IPS-20b (cell line): ENCODE measurements around the gene FAM114A1.

Source experiments
- H3K27ac ChIP-seq: one replicate; pipeline ENCODE4 v1.5.1; 2013; ENCODE audit warnings: low read length
- H3K27me3 ChIP-seq: 2 replicates; pipeline ENCODE4 v1.6.1; 2013; ENCODE audit warnings: mild to moderate bottlenecking, low read length, inconsistent platforms; ENCODE audit not compliant: insufficient read depth
- H3K36me3 ChIP-seq: 2 replicates; pipeline ENCODE4 v1.6.1; 2013; ENCODE audit warnings: low read depth, mild to moderate bottlenecking, inconsistent platforms, low read length, moderate library complexity; ENCODE audit not compliant: insufficient read depth
- H3K4me1 ChIP-seq: 2 replicates; pipeline ENCODE4 v1.6.1; 2013; ENCODE audit warnings: mild to moderate bottlenecking, control low read depth, inconsistent platforms, low read length, moderate library complexity; ENCODE audit not compliant: insufficient read depth
- H3K4me3 ChIP-seq: 2 replicates; pipeline ENCODE4 v1.5.1; 2013; ENCODE audit warnings: mild to moderate bottlenecking, low read length, inconsistent platforms
- H3K9ac ChIP-seq: 2 replicates; pipeline ENCODE4 v1.6.1; 2013; ENCODE audit warnings: low read depth, mild to moderate bottlenecking, inconsistent platforms, low read length, moderate library complexity
- H3K9me3 ChIP-seq: 2 replicates; pipeline ENCODE4 v1.6.1; 2013; ENCODE audit warnings: mild to moderate bottlenecking, low read depth, low read length, inconsistent platforms; ENCODE audit not compliant: insufficient read depth

FAM114A1 gene

DNA sequence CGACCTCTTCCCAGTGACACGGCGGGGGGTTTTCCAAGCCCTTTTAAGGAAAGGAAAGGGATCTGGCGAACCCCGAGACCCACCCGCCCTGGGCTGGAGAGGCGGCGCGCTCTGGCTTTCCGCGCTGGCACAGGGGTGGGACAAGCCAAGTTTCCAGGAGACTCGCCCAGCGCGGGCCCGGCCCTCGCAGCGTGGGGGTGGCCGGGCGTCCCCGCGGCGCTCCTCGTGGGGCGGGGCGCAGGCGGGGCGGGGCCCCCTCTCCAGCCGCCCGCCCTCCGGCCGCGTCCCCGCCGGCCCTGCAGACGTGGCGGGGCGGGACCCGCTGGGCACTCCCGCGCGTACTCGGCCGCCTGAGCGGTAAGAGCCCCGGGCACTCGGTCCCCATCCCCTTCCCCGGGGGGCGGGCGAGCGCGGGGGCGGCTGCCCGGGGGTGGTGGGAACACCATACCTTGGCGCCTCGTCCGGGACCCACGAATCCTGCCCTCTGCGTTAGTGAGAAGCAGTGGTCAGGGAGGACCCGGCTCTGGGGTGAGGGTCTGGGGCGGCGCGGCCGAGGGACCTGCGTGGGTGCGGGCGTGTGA is at the start of gene FAM114A1:
TSS of gene FAM114A1 (plus strand) at position 329 of the 581 bp plus-strand sequence. CDS start 10,273 bp downstream, outside the sequence.
- Histone ChIP-seq H3K27me3 (peaks cover 17% of the 10 kb centered on the region; the same call in 1 of the 2 replicates), H3K36me3 (0 out of 2 replicates have a peak, but pooled peaks cover 4% of the 10 kb centered on the region), H3K9me3 (no peaks in the 10 kb centered on the region), H3K9ac (peak within 1 kb of the TSS; percentile 71), H3K27ac (no peak within 1 kb of the TSS), H3K4me1 (peaks cover 5% of the 10 kb centered on the region; the same call in 1 of the 2 replicates), H3K4me3 (peak within 1 kb of the TSS; percentile 83)

DNA sequence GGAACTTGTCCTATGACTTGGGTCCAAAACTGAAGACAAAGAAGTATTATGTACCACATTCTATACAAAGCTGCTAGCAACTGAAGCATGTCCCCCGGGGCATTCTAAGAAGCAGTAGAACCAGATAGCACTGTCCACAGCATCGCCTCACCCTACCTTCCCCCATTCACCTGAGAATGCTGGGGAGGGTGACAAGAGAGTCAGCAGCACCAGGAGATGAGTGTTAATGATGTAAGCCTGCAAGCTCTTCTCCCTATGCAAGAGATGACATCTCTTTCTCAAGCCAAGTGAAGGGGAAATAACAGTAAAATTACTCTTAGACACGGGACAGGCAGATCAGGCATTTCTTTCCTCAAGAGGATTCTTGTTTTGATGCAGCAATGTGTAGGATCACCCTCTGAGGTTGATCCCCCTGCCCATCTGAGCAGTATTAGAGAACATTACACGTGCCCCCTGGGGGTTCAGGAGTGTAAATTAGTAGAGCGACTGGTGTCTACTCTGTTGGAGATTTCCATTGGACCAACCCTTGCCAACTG is 49.1 kb upstream of the FAM114A1 start:
- Histone ChIP-seq H3K36me3 (no peaks in the 10 kb centered on the region), H3K9me3 (peaks cover 12% of the 10 kb centered on the region), H3K4me1 (no peaks in the 10 kb centered on the region), H3K4me3 (no peak overlapping the region), H3K27ac (no peak overlapping the region), H3K9ac (no peak overlapping the region), H3K27me3 (no peaks in the 10 kb centered on the region; the same call in 1 of the 2 replicates)

DNA sequence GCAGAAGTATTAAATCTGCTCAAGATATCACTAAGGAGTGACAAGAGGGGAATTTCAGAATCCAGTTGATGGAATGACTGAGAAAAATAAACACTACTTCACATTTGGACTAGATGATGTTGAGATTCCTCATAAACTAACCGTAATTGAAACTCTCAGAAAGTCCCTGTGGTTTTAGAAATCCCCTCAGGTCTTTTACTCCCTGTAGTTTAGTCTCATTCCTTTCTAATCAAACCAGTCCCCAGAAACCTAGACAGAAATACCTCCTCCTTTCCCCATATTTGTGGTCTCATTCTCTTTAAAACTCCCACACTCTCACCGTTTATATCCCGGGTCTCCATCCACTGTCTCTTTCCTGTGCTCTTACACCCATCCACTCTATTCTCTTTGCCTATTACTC is 48.0 kb upstream of the FAM114A1 start:
- Histone ChIP-seq H3K27me3 (no peaks in the 10 kb centered on the region; the same call in 1 of the 2 replicates), H3K27ac (no peak overlapping the region), H3K36me3 (no peaks in the 10 kb centered on the region), H3K4me3 (no peak overlapping the region), H3K9ac (no peak overlapping the region), H3K9me3 (peaks cover 12% of the 10 kb centered on the region), H3K4me1 (no peaks in the 10 kb centered on the region)

DNA sequence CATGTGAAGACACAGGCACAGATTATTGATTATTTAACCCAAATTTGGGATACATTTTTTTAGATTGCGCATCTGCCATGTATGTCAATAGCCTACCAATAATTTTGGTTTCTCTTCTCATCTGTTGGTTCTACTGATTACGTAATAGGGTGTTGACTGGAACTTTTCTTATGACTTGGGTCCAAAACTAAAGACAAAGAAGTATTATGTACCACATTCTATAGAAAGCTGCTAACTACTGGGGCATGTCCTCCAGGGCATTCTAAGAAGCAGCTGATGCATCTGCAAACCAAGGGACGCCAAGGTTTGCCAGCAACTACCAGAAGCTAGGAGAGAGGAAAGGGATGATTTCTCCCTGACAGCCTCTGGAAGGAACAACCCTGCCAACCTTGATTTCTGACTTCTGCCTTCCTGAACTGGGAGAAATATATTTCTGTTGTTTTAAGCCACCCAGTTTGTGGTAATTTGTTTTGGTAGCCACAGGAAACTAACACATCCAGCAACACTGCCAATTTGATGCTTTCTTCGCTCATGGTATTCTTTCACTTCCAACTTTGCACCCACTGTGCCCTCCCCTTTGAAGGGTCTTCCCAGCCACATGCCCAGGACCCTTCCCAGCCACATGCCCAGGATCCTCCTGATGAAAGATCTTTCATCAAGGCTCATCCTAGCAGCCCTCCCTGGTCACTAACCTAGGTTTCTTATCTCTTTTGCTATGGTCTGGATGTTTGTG is 47.1 kb upstream of the FAM114A1 start:
- peaks cover 12% of the 10 kb centered on the region for H3K9me3 ChIP-seq
- H3K36me3 ChIP-seq = no peaks in the 10 kb centered on the region
- no peak overlapping the region for H3K4me3 ChIP-seq
- H3K9ac ChIP-seq = no peak overlapping the region
- no peaks in the 10 kb centered on the region; the same call in 1 of the 2 replicates for H3K27me3 ChIP-seq
- no peak overlapping the region for H3K27ac ChIP-seq
- no peaks in the 10 kb centered on the region for H3K4me1 ChIP-seq

DNA sequence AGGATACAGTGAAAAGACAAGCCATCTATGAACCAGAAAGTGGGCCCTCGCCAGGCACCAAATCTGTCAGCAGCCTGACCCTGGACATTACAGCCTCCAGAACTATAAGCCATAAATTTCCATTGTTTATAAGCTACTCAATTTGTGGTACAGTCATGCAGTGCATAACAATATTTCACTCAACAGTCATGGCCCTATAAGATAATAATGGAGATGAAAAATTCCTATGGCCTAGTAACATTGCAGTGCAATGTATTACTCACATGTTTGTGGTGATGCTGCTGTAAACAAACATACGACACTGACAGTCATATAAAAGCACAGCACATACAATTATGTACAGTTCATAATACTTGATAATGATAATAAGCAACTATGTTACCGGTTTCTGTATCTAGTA is 45.9 kb upstream of the FAM114A1 start:
- no peaks in the 10 kb centered on the region for H3K4me1 ChIP-seq
- no peak overlapping the region for H3K9ac ChIP-seq
- H3K36me3 ChIP-seq = no peaks in the 10 kb centered on the region
- no peaks in the 10 kb centered on the region; the same call in 1 of the 2 replicates for H3K27me3 ChIP-seq
- H3K9me3 ChIP-seq = peaks cover 12% of the 10 kb centered on the region
- no peak overlapping the region for H3K27ac ChIP-seq
- H3K4me3 ChIP-seq = no peak overlapping the region

DNA sequence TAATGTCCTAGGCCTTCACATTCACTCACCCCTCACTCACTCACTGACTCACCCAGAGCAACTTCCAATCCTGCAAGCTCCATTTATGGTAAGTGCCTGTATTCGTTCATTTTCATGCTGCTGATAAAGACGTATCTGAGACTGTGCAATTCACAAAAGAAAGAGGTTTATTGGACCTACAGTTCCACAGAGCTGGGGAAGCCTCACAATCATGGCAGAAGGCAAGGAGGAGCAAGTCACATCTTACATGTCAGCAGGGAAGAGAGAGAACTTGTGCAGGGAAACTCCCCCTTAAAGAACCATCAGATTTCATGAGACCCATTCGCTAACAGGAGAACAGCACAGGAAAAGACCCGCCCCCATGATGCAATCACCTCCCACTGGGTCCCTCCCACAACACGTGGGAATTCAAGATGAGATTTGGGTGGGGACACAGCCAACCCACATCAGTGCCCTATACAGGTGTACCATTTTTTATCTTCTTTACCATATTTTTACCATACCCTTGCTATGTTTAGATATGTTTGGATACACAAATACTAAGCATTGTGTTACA is 44.8 kb upstream of the FAM114A1 start:
- H3K9me3 ChIP-seq = peaks cover 12% of the 10 kb centered on the region
- H3K4me3 ChIP-seq = no peak overlapping the region
- no peak overlapping the region for H3K9ac ChIP-seq
- no peaks in the 10 kb centered on the region; the same call in 1 of the 2 replicates for H3K27me3 ChIP-seq
- H3K36me3 ChIP-seq = no peaks in the 10 kb centered on the region
- no peak overlapping the region for H3K27ac ChIP-seq
- H3K4me1 ChIP-seq = no peaks in the 10 kb centered on the region

DNA sequence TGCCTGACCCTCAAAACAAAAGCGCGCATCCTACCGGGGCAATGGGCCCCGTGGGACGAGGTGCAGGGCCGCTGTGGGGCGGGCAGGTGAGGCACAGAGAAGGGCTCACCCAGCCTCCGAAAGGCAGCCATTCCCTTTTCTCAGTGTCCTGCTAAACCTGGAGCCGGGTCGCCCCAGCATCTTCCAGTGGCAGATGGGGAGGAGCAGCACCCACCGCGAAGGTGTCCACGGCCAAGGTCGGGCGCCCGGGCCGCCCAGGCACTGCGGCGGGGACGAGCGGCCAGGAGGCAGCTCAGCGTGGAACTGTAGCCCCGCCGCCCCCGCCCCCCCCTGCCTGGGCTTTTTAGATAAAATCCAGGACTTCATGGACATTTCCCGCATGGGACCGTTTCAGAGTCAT is 43.8 kb upstream of the FAM114A1 start:
- Histone ChIP-seq H3K4me3 (no peak overlapping the region), H3K27me3 (no peaks in the 10 kb centered on the region; the same call in 1 of the 2 replicates), H3K27ac (no peak overlapping the region), H3K4me1 (no peaks in the 10 kb centered on the region), H3K9ac (no peak overlapping the region), H3K9me3 (peaks cover 12% of the 10 kb centered on the region), H3K36me3 (no peaks in the 10 kb centered on the region)

DNA sequence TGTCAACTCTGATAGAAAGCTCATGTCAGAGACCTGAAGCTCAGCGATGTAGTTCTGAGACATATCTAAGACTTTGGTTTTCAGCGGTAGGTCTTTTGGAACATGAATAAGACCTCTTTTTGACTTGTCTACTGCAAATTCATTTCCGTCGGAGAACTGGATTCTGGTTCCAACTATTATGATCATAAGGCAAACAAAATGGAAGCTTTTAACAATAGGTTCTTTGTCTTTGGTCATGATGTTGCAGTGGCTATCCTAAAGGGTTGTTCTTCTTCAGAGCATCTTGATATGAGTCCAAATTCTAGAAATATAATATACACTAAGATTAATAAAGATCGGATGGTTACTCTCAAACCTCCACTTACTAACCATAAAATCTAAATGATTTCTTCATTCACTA is 38.4 kb upstream of the FAM114A1 start:
- Histone ChIP-seq H3K36me3 (no peaks in the 10 kb centered on the region), H3K27me3 (no peaks in the 10 kb centered on the region), H3K27ac (no peak overlapping the region), H3K4me3 (no peak overlapping the region), H3K4me1 (no peaks in the 10 kb centered on the region), H3K9me3 (no peaks in the 10 kb centered on the region; the same call in 1 of the 2 replicates), H3K9ac (no peak overlapping the region)

DNA sequence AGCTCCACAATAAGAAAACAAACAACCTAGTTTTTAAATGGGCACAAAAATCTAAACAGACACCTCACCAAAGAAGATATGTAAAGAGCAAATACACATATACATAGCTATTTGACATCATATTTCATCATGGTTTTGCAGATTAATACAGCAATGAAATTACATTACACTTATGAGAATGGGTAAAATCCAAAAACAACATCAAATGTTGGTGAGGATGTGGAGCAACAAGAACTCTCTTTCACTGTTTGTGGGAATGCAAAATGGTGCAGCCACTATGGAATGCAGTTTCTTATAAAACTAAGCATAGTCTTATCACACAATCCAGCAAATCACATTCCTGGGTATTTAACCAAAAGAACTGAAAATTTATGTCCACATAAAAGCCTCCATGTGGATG is 36.0 kb upstream of the FAM114A1 start:
- Histone ChIP-seq H3K36me3 (no peaks in the 10 kb centered on the region), H3K4me1 (no peaks in the 10 kb centered on the region), H3K4me3 (no peak overlapping the region), H3K27ac (no peak overlapping the region), H3K9ac (no peak overlapping the region), H3K27me3 (no peaks in the 10 kb centered on the region), H3K9me3 (no peaks in the 10 kb centered on the region; the same call in 1 of the 2 replicates)

DNA sequence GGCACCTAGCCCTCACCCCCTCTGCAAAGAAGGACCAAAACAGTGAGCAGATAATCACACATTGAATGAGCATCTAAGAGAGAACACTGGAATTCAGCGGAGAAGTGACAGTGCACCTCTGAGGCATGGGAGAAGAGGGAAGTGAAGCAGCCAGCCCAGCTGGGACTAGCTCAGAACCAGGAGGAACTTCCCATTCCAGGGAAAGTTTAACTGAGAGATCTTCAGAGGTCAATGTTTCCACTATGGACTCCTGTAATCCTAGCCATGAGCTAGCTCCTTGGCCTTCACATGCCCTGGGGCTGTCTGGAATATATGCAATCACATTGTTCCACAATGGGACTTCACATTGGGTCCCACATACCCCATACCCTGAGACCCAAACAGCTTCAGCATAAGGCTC is 35.4 kb upstream of the FAM114A1 start:
- H3K9ac ChIP-seq = no peak overlapping the region
- H3K36me3 ChIP-seq = no peaks in the 10 kb centered on the region
- H3K27ac ChIP-seq = no peak overlapping the region
- no peaks in the 10 kb centered on the region for H3K27me3 ChIP-seq
- no peaks in the 10 kb centered on the region for H3K4me1 ChIP-seq
- H3K9me3 ChIP-seq = no peaks in the 10 kb centered on the region; the same call in 1 of the 2 replicates
- H3K4me3 ChIP-seq = no peak overlapping the region

DNA sequence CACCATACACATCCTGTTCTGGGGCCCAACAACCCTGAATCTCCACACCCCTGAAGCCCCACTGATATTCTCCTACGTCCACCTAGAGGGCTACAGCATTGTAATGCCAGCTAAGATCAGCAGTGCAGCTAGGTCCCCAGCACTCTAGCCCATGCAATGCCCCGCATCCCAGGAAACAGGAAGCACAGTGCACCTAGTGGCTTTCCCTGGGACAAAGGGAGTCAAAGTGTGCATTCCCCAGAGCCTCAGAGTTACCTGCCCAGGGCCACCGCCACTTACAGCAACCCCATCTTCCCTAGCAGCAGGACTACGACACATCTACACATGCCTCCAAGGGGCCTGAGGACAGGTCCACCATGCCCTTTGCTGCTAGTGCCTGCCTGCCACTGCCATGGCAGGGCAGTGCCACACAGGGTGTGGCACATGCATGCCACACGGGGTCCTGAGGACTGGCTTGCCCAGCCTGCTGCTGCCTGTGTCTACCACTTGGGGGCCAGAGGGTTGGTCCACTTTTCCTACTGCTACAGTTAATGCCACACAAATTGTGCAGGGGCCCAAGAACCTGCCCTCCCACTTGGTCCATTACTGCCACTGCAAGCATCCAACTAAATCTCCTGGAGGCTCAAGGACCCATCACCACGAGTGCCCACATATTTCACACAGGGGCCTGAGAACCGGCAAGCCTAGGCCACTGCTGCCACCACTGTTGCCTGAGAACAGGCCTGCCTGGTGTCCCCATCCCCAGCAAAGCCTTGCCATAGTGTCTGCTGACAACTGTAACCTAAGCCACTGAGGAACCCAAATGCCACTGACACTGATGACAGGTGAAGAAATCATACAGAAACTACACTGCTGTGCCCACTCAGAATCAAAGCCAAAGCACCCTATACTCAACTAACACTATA is 34.7 kb upstream of the FAM114A1 start:
- no peaks in the 10 kb centered on the region for H3K27me3 ChIP-seq
- H3K27ac ChIP-seq = no peak overlapping the region
- H3K36me3 ChIP-seq = no peaks in the 10 kb centered on the region
- no peaks in the 10 kb centered on the region; the same call in 1 of the 2 replicates for H3K9me3 ChIP-seq
- H3K9ac ChIP-seq = no peak overlapping the region
- H3K4me1 ChIP-seq = no peaks in the 10 kb centered on the region
- no peak overlapping the region for H3K4me3 ChIP-seq
